NK-92 treated with Interleukin-12 subunit alpha and Interleukin-12 subunit beta, amount 100 ng/mL, for 24 hours (cell line): ENCODE data around the gene TPX2.
A peak's percentile ranks its signal among the peaks of the same experiment; 100 is the strongest.

ENCODE experiments used
- DNase-seq: peaks from one replicate; lab custom pipeline; 2025; lab: John Stamatoyannopoulos, UW

Gene TPX2

GRCh38 chr20:31705598-31706597, 33.2 kb upstream of the TPX2 start:
- no peak for DNase-seq

GRCh38 chr20:31706607-31707257, 32.4 kb upstream of the TPX2 start:
- DNase-seq = no peak

GRCh38 chr20:31707258-31707615, 31.9 kb upstream of the TPX2 start:
- DNase-seq = no peak

GRCh38 chr20:31707994-31708735, 30.9 kb upstream of the TPX2 start:
- DNase-seq = no peak

GRCh38 chr20:31708736-31709534, 30.2 kb upstream of the TPX2 start:
- DNase-seq = no peak

GRCh38 chr20:31709939-31710338, 29.2 kb upstream of the TPX2 start:
- DNase-seq = no peak

GRCh38 chr20:31710423-31711108, 28.5 kb upstream of the TPX2 start:
- DNase-seq = no peak

- DNase-seq = no peak
Observed at GRCh38 chr20:31711179-31712111, 27.6 kb upstream of the TPX2 start.

GRCh38 chr20:31712112-31712553, 27.0 kb upstream of the TPX2 start:
- DNase-seq = no peak

GRCh38 chr20:31712564-31713311, 26.4 kb upstream of the TPX2 start:
- no peak for DNase-seq

GRCh38 chr20:31713312-31714273, 25.5 kb upstream of the TPX2 start:
- no peak for DNase-seq

- no peak for DNase-seq
Observed at GRCh38 chr20:31715766-31716165, 23.3 kb upstream of the TPX2 start.

- DNase-seq = no peak
Observed at GRCh38 chr20:31716351-31716750, 22.7 kb upstream of the TPX2 start.

GRCh38 chr20:31716818-31717477, 22.1 kb upstream of the TPX2 start:
- no peak for DNase-seq

GRCh38 chr20:31717478-31718201, 21.4 kb upstream of the TPX2 start:
- peak; percentile 26 for DNase-seq

GRCh38 chr20:31718952-31719643, 20.0 kb upstream of the TPX2 start:
- no peak for DNase-seq
